PC-3 (cell line): ENCODE measurements around the gene ICAM2. TPM values are rescaled to one million over a fixed set of nuclear protein-coding genes. Genes with fewer than 3 reads are reported as not detected.
"Not testable (repeated sequence)": the region's sequence is repeated elsewhere in the genome, so short reads cannot be mapped to it uniquely, and the experiment has no call there.

Experiments used
- ATAC-seq: fragments of 200-7000 bp; cut with Tn5 transposase; 2 replicates; pipeline ENCODE4 v1.9.1; 2020; ENCODE audit warnings: mild to moderate bottlenecking, moderate library complexity
- BruUV-seq: library from RNA; stranded (reverse); fragments of 400-500 nt; replicated peaks from 2 replicates; lab custom pipeline; 2021; lab: Mats Ljungman, UMichigan
- CTCF ChIA-PET: fragments of 300-600 bp; sonication (Branson Sonifier 250); formaldehyde crosslinking; loops from one replicate; lab custom pipeline; 2022; ENCODE audit warnings: antibody characterized with exemption; lab: Charles Lee
- POLR2A ChIA-PET: fragments of 300-600 bp; sonication (Branson Sonifier 250); formaldehyde crosslinking; loops from one replicate; lab custom pipeline; 2022; ENCODE audit warnings: antibody characterized with exemption; ENCODE audit not compliant: unreplicated experiment; lab: Charles Lee
- DNase-seq: peaks from one replicate; pipeline ENCODE4 v3.0.0-alpha.2; 2015
- H2AFZ ChIP-seq: fragments of 300-600 bp; sonication (generic); 2 replicates; pipeline ENCODE4 v1.6.0; 2016; ENCODE audit warnings: antibody characterized with exemption, low read length
- H3F3A ChIP-seq: fragments of 300-600 bp; sonication (generic); one replicate; pipeline ENCODE4 v1.6.0; 2017; ENCODE audit warnings: antibody characterized with exemption, low read length, control low read depth, mild to moderate bottlenecking; ENCODE audit not compliant: unreplicated experiment
- H3K27ac ChIP-seq: fragments of 300-600 bp; sonication (generic); 2 replicates; pipeline ENCODE4 v1.5.1; 2016; ENCODE audit warnings: mild to moderate bottlenecking, low read length
- H3K27me3 ChIP-seq: fragments of 300-600 bp; sonication (generic); 2 replicates; pipeline ENCODE4 v1.6.1; 2016; ENCODE audit warnings: low read length, mixed read lengths
- H3K36me3 ChIP-seq: fragments of 300-600 bp; sonication (generic); 2 replicates; pipeline ENCODE4 v1.6.1; 2016; ENCODE audit warnings: low read depth, mixed run types, low read length, mixed read lengths
- H3K4me1 ChIP-seq: fragments of 300-600 bp; sonication (generic); 2 replicates; pipeline ENCODE4 v1.5.1; 2016; ENCODE audit warnings: low read length; ENCODE audit not compliant: insufficient read depth
- H3K4me2 ChIP-seq: fragments of 300-600 bp; sonication (generic); 2 replicates; pipeline ENCODE4 v1.6.0; 2016; ENCODE audit warnings: low read length
- H3K4me3 ChIP-seq: fragments of 300-600 bp; sonication (generic); 2 replicates; pipeline ENCODE4 v1.5.1; 2016; ENCODE audit warnings: mild to moderate bottlenecking, low read length, mixed read lengths
- H3K79me2 ChIP-seq: fragments of 300-600 bp; sonication (generic); 2 replicates; pipeline ENCODE4 v1.6.1; 2017; ENCODE audit warnings: low read length, mixed read lengths
- H3K9ac ChIP-seq: fragments of 300-600 bp; sonication (generic); 2 replicates; pipeline ENCODE4 v1.6.0; 2016; ENCODE audit warnings: mild to moderate bottlenecking, low read length
- H3K9me2 ChIP-seq: fragments of 300-600 bp; sonication (generic); replicated peaks from 2 replicates; pipeline ENCODE4 v1.6.1; 2016; ENCODE audit warnings: mixed run types, low read length, mixed read lengths
- H3K9me3 ChIP-seq: fragments of 300-600 bp; sonication (generic); 2 replicates; pipeline ENCODE4 v1.6.1; 2016; ENCODE audit warnings: low read length, mixed read lengths
- H4K20me1 ChIP-seq: fragments of 300-600 bp; sonication (generic); 2 replicates; pipeline ENCODE4 v1.6.1; 2016; ENCODE audit warnings: low read length, mixed read lengths
- CTCF ChIP-seq: fragments of 300-600 bp; sonication (generic); conservative IDR thresholded peaks from 2 replicates; pipeline ENCODE4 v1.5.1; 2017; ENCODE audit warnings: antibody characterized with exemption, low read depth, mild to moderate bottlenecking, low read length
- EZH2 ChIP-seq: fragments of 300-600 bp; sonication (generic); IDR thresholded peaks from one replicate; pipeline ENCODE4 v1.6.1; 2017; ENCODE audit warnings: antibody characterized with exemption, mild to moderate bottlenecking, low read length; ENCODE audit not compliant: unreplicated experiment
- EZH2phosphoT487 ChIP-seq: fragments of 300-600 bp; sonication (generic); IDR thresholded peaks from 2 replicates; pipeline ENCODE4 v1.6.1; 2018; ENCODE audit warnings: mild to moderate bottlenecking, antibody characterized with exemption, low read length, borderline replicate concordance
- intact Hi-C: fragments of 100-400 bp; cut with micrococcal nuclease; formaldehyde crosslinking; loops from 2 replicates; pipeline ENCODE4 v1.9.0; 2023
- total RNA-seq: library from RNA; depleted of rRNA; stranded (reverse); fragments of >200 nt; gene quantifications from 2 replicates; pipeline ENCODE4 v1.2.3, GENCODE V29; 2014

Gene ICAM2
- total RNA-seq, 1 experiment from 2014 or later = not detected

GRCh38 chr17:63984236-63984635 lies 36.2 kb downstream of the ICAM2 start:
- ChIA-PET POLR2A (interaction anchor here (0.6 to 0.7 kb wide), 3 partner anchors 10 to 113 kb away, joined by 3 to 8 read pairs (median 4); no protein-coding TSS in a partner anchor), CTCF (no interaction called here)
- no peaks in the 10 kb centered on the region for H3F3A ChIP-seq
- H3K27ac ChIP-seq = no peak overlapping the region
- TF ChIP-seq EZH2phosphoT487 (no peak), CTCF (no peak), EZH2 (no peak)
- H3K4me2 ChIP-seq = no peak overlapping the region
- no TSS peak for BruUV-seq
- H3K27me3 ChIP-seq = no peaks in the 10 kb centered on the region
- intact Hi-C loops = loop anchor here (1.0 kb wide), 1 partner anchor 10 kb away; no protein-coding TSS in a partner anchor
- no peaks in the 10 kb centered on the region for H3K9me2 ChIP-seq
- no peak overlapping the region for H3K9ac ChIP-seq
- no peak overlapping the region for H3K4me3 ChIP-seq
- H2AFZ ChIP-seq = no peak overlapping the region
- H3K36me3 ChIP-seq = no peaks in the 10 kb centered on the region
- no peak for DNase-seq
- H4K20me1 ChIP-seq = no peaks in the 10 kb centered on the region
- no peak for ATAC-seq
- H3K9me3 ChIP-seq = no peaks in the 10 kb centered on the region
- H3K79me2 ChIP-seq = no peaks in the 10 kb centered on the region
- peaks cover 12% of the 10 kb centered on the region for H3K4me1 ChIP-seq

DNA sequence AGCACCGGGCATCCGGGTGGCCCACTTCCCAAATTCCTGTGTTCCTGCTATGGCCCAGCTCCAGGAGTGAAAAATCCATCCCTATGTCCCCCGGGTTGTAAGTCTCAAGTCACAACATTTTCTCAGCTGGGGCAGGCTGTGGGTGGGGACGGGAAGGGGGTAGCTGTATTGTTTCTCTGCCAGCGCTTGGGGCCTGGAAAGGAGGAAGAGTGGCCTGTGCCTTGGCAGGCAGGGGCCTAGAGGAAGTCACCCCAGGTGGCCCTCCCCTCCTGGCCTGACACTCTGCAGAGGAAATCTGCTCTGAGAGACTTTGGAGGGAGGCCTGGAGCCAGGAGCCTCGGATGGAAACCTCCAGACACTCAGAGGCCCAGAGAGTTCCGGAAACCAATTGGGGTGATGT lies 37.1 kb downstream of the ICAM2 start:
- Histone ChIP-seq H2AFZ (no peak overlapping the region), H3K9me2 (no peaks in the 10 kb centered on the region), H3K27ac (no peak overlapping the region), H3K9ac (no peak overlapping the region), H3K27me3 (no peaks in the 10 kb centered on the region), H3K4me1 (peaks cover 12% of the 10 kb centered on the region), H3F3A (no peaks in the 10 kb centered on the region), H4K20me1 (no peaks in the 10 kb centered on the region), H3K9me3 (no peaks in the 10 kb centered on the region), H3K36me3 (no peaks in the 10 kb centered on the region), H3K4me3 (no peak overlapping the region), H3K4me2 (no peak overlapping the region), H3K79me2 (no peaks in the 10 kb centered on the region)
- DNase-seq (no peak), ATAC-seq (no peak)
- TF ChIP-seq CTCF (no peak), EZH2 (no peak), EZH2phosphoT487 (no peak)
- BruUV-seq = no TSS peak
- ChIA-PET CTCF (no interaction called here), POLR2A (no interaction called here)
- intact Hi-C loops = no loop called here

DNA sequence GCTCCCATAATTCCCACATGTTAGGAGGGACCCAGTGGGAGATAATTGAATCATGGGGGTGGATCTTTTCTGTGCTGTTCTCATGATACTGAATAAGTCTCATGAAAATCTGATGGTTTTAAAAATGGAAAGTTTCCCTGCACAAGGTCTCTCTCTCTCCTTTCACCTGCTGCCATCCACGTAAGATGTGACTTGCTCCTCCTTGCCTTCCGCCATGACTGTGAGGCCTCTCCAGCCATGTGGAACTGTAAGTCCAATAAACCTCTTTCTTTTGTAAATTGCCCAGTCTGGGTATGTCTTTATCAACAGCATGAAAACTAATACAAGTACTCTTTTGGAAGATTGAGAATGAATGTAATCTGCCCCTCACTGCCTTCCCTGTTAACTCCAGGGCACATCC lies 37.8 kb downstream of the ICAM2 start:
- CTCF ChIA-PET, H4K20me1 ChIP-seq, H3K9ac ChIP-seq, H3K36me3 ChIP-seq, intact Hi-C loops, H3K9me2 ChIP-seq, H3K27ac ChIP-seq, H3K4me3 ChIP-seq, H2AFZ ChIP-seq, H3K27me3 ChIP-seq, BruUV-seq, POLR2A ChIA-PET, H3F3A ChIP-seq, ATAC-seq, DNase-seq, H3K9me3 ChIP-seq, H3K4me2 ChIP-seq, H3K79me2 ChIP-seq: not testable (repeated sequence)
- H3K4me1 ChIP-seq = peaks cover 12% of the 10 kb centered on the region
